ENCODE results near the gene RAB37.

DNA sequence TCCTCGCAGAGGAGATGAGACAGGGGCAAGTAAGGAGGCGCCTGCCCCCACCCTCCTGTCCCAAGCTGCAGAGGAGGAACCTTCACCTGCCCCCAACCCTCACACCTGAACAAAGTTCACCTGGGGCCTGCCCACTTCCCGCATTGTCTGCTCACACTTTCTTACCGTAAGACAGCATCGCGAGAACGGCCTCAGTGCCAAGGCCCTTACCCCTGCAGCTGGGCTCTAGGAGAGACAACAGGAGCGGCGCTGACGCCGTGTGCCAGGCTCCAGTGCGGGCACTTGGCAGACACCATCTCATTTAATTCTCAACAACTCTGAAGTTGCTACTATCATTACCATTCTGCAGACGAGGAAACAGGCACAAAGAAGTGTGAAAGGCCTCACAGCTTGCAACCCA lies 35.0 kb downstream of the RAB37 start:
- no peak for TF ChIP-seq POLR2AphosphoS5 (IDR thresholded peaks at IDR 0.05; ENCODE audit: low read depth)
- TF ChIP-seq, protein P1, sequence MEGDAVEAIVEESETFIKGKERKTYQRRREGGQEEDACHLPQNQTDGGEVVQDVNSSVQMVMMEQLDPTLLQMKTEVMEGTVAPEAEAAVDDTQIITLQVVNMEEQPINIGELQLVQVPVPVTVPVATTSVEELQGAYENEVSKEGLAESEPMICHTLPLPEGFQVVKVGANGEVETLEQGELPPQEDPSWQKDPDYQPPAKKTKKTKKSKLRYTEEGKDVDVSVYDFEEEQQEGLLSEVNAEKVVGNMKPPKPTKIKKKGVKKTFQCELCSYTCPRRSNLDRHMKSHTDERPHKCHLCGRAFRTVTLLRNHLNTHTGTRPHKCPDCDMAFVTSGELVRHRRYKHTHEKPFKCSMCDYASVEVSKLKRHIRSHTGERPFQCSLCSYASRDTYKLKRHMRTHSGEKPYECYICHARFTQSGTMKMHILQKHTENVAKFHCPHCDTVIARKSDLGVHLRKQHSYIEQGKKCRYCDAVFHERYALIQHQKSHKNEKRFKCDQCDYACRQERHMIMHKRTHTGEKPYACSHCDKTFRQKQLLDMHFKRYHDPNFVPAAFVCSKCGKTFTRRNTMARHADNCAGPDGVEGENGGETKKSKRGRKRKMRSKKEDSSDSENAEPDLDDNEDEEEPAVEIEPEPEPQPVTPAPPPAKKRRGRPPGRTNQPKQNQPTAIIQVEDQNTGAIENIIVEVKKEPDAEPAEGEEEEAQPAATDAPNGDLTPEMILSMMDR (IDR thresholded peaks at IDR 0.05; ENCODE audit: insufficient read depth, low read length): no peak
- TF ChIP-seq, protein P2, sequence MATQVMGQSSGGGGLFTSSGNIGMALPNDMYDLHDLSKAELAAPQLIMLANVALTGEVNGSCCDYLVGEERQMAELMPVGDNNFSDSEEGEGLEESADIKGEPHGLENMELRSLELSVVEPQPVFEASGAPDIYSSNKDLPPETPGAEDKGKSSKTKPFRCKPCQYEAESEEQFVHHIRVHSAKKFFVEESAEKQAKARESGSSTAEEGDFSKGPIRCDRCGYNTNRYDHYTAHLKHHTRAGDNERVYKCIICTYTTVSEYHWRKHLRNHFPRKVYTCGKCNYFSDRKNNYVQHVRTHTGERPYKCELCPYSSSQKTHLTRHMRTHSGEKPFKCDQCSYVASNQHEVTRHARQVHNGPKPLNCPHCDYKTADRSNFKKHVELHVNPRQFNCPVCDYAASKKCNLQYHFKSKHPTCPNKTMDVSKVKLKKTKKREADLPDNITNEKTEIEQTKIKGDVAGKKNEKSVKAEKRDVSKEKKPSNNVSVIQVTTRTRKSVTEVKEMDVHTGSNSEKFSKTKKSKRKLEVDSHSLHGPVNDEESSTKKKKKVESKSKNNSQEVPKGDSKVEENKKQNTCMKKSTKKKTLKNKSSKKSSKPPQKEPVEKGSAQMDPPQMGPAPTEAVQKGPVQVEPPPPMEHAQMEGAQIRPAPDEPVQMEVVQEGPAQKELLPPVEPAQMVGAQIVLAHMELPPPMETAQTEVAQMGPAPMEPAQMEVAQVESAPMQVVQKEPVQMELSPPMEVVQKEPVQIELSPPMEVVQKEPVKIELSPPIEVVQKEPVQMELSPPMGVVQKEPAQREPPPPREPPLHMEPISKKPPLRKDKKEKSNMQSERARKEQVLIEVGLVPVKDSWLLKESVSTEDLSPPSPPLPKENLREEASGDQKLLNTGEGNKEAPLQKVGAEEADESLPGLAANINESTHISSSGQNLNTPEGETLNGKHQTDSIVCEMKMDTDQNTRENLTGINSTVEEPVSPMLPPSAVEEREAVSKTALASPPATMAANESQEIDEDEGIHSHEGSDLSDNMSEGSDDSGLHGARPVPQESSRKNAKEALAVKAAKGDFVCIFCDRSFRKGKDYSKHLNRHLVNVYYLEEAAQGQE (IDR thresholded peaks at IDR 0.05; ENCODE audit: insufficient replicate concordance, low read depth): no peak
- no peak for TF ChIP-seq SPI1 (IDR thresholded peaks at IDR 0.05; ENCODE audit: borderline replicate concordance, low read depth)

All from HL-60 (cell line).